ENCODE results near the gene DUSP9.
"Not testable (repeated sequence)": the region's sequence is repeated elsewhere in the genome, so short reads cannot be mapped to it uniquely, and the experiment has no call there.

Gene DUSP9

DNA sequence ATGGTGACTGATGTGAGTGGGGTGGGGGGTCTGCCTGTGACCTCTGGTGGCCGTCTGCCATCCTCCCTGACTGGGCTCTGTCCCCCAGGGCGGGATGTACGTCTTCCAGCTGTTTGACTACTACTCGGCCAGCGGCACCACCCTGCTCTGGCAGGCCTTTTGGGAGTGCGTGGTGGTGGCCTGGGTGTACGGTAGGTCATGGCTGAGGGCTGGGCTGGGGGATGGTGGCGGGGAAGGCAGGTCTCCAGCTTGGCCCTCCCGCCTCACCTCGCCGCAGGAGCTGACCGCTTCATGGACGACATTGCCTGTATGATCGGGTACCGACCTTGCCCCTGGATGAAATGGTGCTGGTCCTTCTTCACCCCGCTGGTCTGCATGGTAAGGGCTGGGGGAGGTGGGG lies 47.3 kb downstream of the DUSP9 start:
- DNase-seq, result not testable (repeated sequence)

DNA sequence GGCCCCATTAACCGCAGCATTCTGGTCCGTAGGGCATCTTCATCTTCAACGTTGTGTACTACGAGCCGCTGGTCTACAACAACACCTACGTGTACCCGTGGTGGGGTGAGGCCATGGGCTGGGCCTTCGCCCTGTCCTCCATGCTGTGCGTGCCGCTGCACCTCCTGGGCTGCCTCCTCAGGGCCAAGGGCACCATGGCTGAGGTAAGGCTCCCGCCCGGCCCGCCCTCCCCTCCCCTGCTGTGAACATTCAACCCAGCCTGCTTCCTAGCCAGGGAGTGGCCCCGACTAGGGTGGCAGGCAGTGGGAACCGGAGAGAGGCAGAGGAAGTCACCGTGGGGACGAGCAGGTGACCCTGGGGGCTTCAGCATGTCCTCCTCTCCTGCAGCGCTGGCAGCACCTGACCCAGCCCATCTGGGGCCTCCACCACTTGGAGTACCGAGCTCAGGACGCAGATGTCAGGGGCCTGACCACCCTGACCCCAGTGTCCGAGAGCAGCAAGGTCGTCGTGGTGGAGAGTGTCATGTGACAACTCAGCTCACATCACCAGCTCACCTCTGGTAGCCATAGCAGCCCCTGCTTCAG lies 47.8 kb downstream of the DUSP9 start:
- DNase-seq, result no peak

DNA sequence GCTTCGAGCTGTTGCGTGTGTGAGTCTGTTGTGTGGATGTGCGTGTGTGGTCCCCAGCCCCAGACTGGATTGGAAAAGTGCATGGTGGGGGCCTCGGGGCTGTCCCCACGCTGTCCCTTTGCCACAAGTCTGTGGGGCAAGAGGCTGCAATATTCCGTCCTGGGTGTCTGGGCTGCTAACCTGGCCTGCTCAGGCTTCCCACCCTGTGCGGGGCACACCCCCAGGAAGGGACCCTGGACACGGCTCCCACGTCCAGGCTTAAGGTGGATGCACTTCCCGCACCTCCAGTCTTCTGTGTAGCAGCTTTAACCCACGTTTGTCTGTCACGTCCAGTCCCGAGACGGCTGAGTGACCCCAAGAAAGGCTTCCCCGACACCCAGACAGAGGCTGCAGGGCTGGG lies 49.1 kb downstream of the DUSP9 start:
- no peak for DNase-seq

DNA sequence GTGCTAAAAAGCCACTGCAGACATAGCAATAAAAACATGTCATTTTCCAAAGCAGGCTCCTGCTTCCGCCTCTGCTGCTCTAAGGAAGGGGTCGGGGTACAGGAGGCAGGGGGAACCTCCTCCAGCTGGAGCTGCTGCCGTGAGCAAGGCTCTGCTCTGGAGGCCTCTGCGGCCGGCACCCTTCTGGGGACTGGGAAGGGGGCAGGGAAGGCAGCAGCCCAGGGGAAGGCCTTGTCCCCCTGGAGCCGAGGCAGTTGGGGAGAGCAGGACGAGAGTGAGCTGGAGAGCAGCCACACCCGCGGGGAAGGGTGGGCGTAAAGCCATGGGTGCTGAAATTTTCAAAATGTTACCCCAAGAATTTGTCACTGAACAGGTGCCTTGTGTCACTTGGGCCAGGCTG lies 49.5 kb downstream of the DUSP9 start:
- DNase-seq, result not testable (repeated sequence)

DNA sequence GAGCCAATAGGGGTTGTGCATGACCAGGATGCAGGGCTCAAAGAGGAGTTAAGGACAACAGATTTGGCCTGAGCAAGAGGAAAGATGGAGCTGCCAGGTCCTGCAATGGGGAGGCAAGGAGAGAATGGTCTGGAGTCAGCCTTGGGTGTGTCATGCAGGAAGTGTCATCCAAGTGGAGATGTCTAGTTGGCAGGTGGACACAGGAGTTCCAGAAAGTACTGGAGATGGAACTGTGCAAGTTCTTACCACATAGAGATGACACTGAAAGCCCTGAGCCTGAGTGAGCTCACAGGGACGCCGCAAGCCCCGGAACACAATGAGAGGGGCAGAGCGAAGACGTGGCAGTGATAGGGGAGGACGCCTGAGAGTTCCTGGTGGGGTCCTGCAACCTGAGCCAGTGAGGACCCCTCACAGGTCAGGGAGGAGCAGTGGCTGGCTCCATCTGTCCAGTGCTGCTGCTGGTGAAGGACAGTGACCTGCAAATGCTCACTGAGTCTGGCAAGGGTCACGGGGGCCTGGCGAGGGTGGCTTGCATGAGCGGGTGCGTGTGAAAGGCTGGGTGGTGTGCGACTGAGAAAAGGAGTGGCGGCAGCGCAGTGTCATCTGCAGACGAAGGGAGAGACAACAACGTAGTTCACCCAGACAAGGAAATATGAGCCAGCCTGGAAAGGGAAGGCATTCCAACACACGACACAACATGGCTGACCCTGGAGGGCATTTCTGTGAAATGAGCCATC lies 50.2 kb downstream of the DUSP9 start:
- DNase-seq, result not testable (repeated sequence)

DNA sequence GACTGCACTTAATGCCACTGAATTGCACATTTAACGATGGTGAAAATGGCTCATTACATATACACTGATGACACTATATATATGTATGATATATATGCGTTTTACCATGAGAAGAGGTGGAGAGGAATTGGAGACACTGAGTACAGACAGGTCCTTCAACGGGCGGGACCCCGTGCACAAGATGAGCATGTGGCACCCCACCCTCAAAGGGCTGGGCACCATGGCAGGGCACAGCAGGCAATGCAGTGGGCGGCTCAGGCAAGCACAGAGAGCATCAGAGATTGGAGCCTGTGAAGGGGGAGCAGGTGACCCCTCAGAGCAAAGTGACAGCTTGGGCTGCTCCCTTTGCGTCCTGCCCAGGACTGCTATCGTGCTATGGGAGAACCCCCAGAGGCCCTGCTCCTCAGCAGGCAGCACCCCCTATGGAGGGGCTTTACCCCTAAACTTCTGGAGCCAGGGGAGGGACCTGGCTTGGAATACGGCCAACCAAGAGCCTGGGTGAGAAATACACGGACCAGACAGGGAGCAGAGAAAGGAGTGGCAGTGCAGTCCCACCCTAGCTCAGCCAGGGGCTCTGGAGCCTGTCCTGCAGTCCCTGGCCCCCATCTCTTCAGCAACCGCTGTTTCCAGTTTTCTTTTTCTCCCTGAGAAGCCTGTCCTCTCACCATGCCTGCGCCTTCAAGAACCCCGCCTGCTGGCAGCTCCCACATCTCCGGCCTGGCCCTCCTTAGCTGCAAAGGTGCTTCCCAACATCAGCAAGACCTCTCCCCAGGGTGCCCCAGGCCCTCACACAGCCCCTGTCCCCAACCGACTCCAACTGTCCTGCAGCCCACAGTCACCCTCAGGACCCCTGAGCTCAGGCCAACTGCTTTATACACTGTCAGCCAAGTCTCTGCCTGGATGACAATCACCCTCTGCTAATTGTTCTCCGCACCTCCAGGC lies 51.2 kb downstream of the DUSP9 start:
- DNase-seq, result no peak

DNA sequence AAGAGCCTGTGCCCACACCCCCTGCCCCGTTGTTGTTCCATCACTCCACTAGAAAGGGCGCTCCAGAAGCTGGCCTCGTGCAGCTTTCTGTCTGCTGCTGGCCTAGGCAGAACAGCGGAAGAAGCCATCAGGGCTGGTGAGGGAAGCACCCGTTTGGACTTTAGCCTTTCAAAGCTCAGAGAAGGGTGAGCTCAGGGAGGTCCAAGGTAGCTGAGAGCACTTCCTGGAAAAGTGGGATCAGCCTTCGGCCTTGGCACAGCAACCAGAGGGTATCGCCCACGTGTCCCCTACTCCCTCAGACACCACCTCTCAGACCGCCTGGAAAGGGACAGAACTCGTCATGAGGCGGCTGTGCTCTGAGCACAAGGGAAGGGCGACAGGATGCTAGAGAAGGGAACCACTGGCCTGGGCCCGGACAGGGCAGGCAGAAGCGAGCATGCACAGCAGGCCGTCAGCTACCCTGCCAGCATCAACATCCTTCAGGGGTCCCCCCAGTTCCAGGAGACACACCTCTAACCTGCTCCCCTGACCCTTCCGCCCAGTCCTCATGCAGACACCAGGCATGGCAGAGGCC lies 52.3 kb downstream of the DUSP9 start:
- DNase-seq, result not testable (repeated sequence)

DNA sequence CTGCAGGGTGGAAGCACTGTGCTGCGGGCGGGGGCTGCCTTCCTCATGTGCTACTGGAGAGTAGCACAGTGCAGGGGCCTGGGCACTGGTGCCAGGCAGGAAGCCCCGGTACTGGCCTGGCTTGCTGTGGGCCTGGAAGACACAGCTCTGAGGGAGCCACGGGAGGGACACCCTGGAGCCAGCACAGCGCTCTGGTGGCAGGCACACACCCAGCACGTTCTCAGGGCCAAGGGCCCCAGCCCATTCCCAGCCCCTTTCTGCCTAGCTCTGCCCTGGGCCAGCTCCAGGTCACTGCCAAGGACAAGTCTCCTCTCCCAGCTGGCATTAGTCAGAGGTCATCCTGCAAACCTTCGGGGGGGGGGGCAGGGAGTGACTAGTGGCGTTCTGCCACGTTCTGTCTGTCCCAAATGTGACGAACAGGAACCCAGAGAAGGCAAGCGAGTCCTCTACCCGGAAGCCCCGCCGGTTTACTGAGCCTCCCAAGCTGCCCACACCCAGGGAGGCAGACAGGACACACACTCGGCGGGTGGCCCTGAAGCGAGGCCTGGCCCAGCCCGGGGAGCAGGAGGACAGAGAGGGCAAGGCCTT lies 52.9 kb downstream of the DUSP9 start:
- DNase-seq, result not testable (repeated sequence)

DNA sequence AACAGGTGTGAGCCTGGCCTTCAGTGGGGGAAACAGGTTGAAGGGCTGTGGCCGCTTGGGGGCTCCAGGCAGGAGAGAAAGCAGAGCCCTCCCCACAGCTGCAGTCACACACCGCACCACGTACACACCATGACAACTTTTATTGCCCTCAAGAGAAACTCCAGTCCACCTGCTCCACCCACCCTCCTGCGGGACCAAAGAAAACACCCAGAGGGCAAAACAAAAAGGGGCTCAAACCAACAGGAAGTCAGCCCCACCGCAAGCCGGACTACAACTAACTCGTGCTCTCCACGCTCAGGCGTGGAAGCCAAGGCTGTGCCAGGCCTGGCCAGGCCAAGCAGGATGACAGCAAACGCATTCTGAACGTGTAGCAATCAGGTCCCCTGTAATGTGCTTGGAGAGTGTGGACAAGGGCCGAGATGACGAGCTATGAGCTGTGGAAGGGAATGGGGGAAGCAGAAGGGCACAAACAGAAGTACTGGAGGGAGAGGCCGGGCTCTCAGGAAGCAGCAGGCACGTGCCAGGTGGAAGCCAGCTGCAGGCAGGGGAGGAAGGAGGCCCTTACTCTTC lies 53.5 kb downstream of the DUSP9 start:
- DNase-seq, result no peak

All from stimulated activated CD4-positive, alpha-beta T cell treated with anti-CD3 and anti-CD28 coated beads, Interleukin-12 subunit alpha, Interleukin-12 subunit beta, amount 100 ng/mL, for 4 hours (primary cell).